Loucy (cell line): ENCODE results near the gene ANKRD13B.

Source experiments
- CTCF ChIP-seq: fragments of 200-600 bp; sonication (generic); conservative IDR thresholded peaks from 2 replicates; pipeline ENCODE4 v1.5.1; 2014; ENCODE audit warnings: mild to moderate bottlenecking, antibody characterized with exemption, low read length
- EZH2phosphoT487 ChIP-seq: fragments of 200-600 bp; IDR thresholded peaks from 2 replicates; pipeline ENCODE4 v1.6.1; 2018; ENCODE audit warnings: antibody characterized with exemption, mild to moderate bottlenecking, moderate library complexity, borderline replicate concordance

GRCh38 chr17:29610395-29610794, 17.5 kb downstream of the ANKRD13B start:
- TF ChIP-seq EZH2phosphoT487 (no peak), CTCF (no peak)
